NB4 (cell line): ENCODE measurements around the gene C1QTNF1.

ENCODE experiments used
- CTCF ChIP-seq: IDR thresholded peaks from one replicate; pipeline ENCODE4 v1.5.1; 2012; ENCODE audit warnings: low read depth, low read length
- MAX ChIP-seq: IDR thresholded peaks from 2 replicates; pipeline ENCODE4 v1.6.1; 2011; ENCODE audit warnings: low read depth, low read length

- TF ChIP-seq CTCF, result no peak
- no peak for TF ChIP-seq MAX
Measured at GRCh38 chr17:78977997-78978973, 45.7 kb upstream of the C1QTNF1 start.
